Stimulated activated CD8-positive, alpha-beta memory T cell treated with anti-CD3 and anti-CD28 coated beads, Interleukin-15, amount 100 ng/mL, for 48 hours (primary cell): Measurements from ENCODE around the gene SUCNR1.
"Not testable (repeated sequence)": the region's sequence is repeated elsewhere in the genome, so short reads cannot be mapped to it uniquely, and the experiment has no call there.

Experiments used
- DNase-seq, 2 donors: peaks; one replicate each; pipeline ENCODE4 v3.0.0-alpha.2; 2020; ENCODE audit warnings: low read depth in 2 of 2

SUCNR1 gene

GRCh38 chr3:151873398-151873797 lies at the start of gene SUCNR1:
TSS of gene SUCNR1 (plus strand) at chr3:151873643. CDS start at chr3:151879893, 6,250 bp downstream.
- no peak for DNase-seq

GRCh38 chr3:151827816-151828215 lies 45.6 kb upstream of the SUCNR1 start:
- no peak for DNase-seq

- DNase-seq: no peak
Observed at GRCh38 chr3:151835751-151836525, 37.5 kb upstream of the SUCNR1 start.

- DNase-seq: no peak
Observed at GRCh38 chr3:151837057-151837456, 36.4 kb upstream of the SUCNR1 start.

GRCh38 chr3:151838574-151839312 lies 34.7 kb upstream of the SUCNR1 start:
- DNase-seq: no peak

- no peak for DNase-seq
Observed at GRCh38 chr3:151839313-151839631, 34.2 kb upstream of the SUCNR1 start.

- DNase-seq: no peak
Observed at GRCh38 chr3:151841801-151842200, 31.6 kb upstream of the SUCNR1 start.

GRCh38 chr3:151843275-151843674 lies 30.2 kb upstream of the SUCNR1 start:
- DNase-seq: no peak

GRCh38 chr3:151845306-151845905 lies 28.0 kb upstream of the SUCNR1 start:
- DNase-seq: no peak

- DNase-seq: not testable (repeated sequence)
Observed at GRCh38 chr3:151850065-151850464, 23.4 kb upstream of the SUCNR1 start.

- DNase-seq: no peak
Observed at GRCh38 chr3:151852074-151852811, 21.2 kb upstream of the SUCNR1 start.

- DNase-seq: no peak
Observed at GRCh38 chr3:151856118-151856517, 17.3 kb upstream of the SUCNR1 start.

- DNase-seq: no peak
Observed at GRCh38 chr3:151856641-151857040, 16.8 kb upstream of the SUCNR1 start.

- no peak for DNase-seq
Observed at GRCh38 chr3:151859233-151859673, 14.2 kb upstream of the SUCNR1 start.

GRCh38 chr3:151859905-151860304 lies 13.5 kb upstream of the SUCNR1 start:
- no peak for DNase-seq

- DNase-seq: no peak
Observed at GRCh38 chr3:151863611-151864010, 9.8 kb upstream of the SUCNR1 start.

- DNase-seq: no peak
Observed at GRCh38 chr3:151864423-151865101, 8.9 kb upstream of the SUCNR1 start.

- DNase-seq: no peak
Observed at GRCh38 chr3:151866711-151867410, 6.6 kb upstream of the SUCNR1 start.

GRCh38 chr3:151867666-151868065 lies 5.8 kb upstream of the SUCNR1 start:
- no peak for DNase-seq

GRCh38 chr3:151869181-151869580 lies 4.3 kb upstream of the SUCNR1 start:
- no peak for DNase-seq
